Vagina (tissue), 2 donors: Measurements from ENCODE around the gene ZMYM2. TPM values are rescaled to one million over a fixed set of nuclear protein-coding genes. Genes with fewer than 3 reads are reported as not detected.

Experiments
- DNase-seq, 2 donors: peaks; one replicate each; pipeline ENCODE4 v3.0.0-alpha.2; 2017; ENCODE audit errors: extremely low spot score in 2 of 2
- H3K27ac ChIP-seq: fragments of 200-600 bp; sonication (generic); one replicate; pipeline ENCODE4 v1.5.1; 2019
- H3K27me3 ChIP-seq: fragments of 200-600 bp; sonication (generic); one replicate; pipeline ENCODE4 v1.5.1; 2019
- H3K36me3 ChIP-seq, 2 donors: fragments of 200-600 bp; sonication (generic); one replicate each; pipeline ENCODE4 v1.5.1; 2017 to 2019
- H3K4me1 ChIP-seq: fragments of 200-600 bp; sonication (generic); one replicate; pipeline ENCODE4 v1.5.1; 2019
- H3K4me3 ChIP-seq, 2 donors: fragments of 200-600 bp; sonication (generic); 1 replicate in 1 of 2; 2 replicates in 1 of 2; pipeline ENCODE4 v1.5.1; 2016 to 2019
- H3K9me3 ChIP-seq: fragments of 200-600 bp; sonication (generic); one replicate; pipeline ENCODE4 v1.5.1; 2019
- CTCF ChIP-seq, 3 experiments: fragments of 450-650 bp in 2 of 3; fragments of 200-600 bp in 1 of 3; sonication (generic) in 1 of 3; IDR thresholded peaks; one replicate each; pipeline ENCODE4 v1.5.1; 2017 to 2019; ENCODE audit warnings: antibody characterized with exemption in 3 of 3, mild to moderate bottlenecking in 2 of 3, moderate library complexity in 2 of 3
- POLR2A ChIP-seq, 2 donors: fragments of 450-650 bp; IDR thresholded peaks; one replicate each; pipeline ENCODE4 v1.6.1; 2017; ENCODE audit warnings: antibody characterized with exemption in 2 of 2, mild to moderate bottlenecking in 2 of 2, moderate library complexity in 2 of 2
- POLR2AphosphoS5 ChIP-seq, 2 donors: sonication (generic); formaldehyde crosslinking; IDR thresholded peaks; one replicate each; pipeline ENCODE4 v1.9.0; 2017; ENCODE audit warnings: antibody characterized with exemption in 2 of 2, mild to moderate bottlenecking in 2 of 2, low read depth in 1 of 2; ENCODE audit not compliant: insufficient read depth in 1 of 2
- intact Hi-C: fragments of 100-400 bp; cut with DNase I; formaldehyde crosslinking; loops from one replicate; pipeline ENCODE4 v1.15.1; 2023
- total RNA-seq: library from RNA; depleted of rRNA; stranded (reverse); fragments of >200 nt; gene quantifications from one replicate; pipeline ENCODE4 v1.2.3, GENCODE V29; 2016

The ZMYM2 gene
- total RNA-seq, 1 donor from 2014 or later, result 80.8 TPM

GRCh38 chr13:20051366-20051765, 92.8 kb downstream of the ZMYM2 start:
- TF ChIP-seq CTCF (IDR thresholded peaks at IDR 0.05), result no peak
- no peak for TF ChIP-seq POLR2A (IDR thresholded peaks at IDR 0.05)
- TF ChIP-seq POLR2AphosphoS5 (IDR thresholded peaks at IDR 0.05; ENCODE audit: insufficient read depth in 1 of 2, low read depth in 1 of 2), result no peak
- Histone ChIP-seq H3K36me3 (peaks cover 0 to 5% of the 10 kb centered on the region in 2 donors), H3K27me3 (no peaks in the 10 kb centered on the region), H3K27ac (no peak overlapping the region), H3K9me3 (no peaks in the 10 kb centered on the region), H3K4me3 (no peak overlapping the region), H3K4me1 (no peaks in the 10 kb centered on the region)
- no peak for DNase-seq
- intact Hi-C loops, result no loop called here

DNA sequence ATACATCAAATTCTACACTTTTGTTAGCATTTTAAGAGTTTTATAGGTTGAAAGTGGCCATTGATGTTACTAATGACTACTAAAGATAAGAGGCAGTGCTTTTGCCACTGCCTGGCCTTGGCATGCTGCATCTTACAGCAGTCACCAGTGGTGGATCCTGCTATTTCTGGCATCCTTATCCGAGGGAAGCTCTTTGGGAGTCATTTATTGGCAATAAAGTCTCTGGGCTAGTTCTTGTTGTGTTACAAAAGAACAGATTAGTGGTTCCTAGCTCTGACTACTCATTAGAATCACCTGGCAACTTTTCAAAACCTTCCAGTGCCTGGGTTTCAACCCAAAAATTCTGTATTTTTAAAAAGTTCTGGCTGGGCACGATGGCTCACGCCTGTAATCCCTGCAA, 94.5 kb downstream of the ZMYM2 start:
- no peaks in the 10 kb centered on the region for H3K9me3 ChIP-seq
- no peak overlapping the region for H3K4me3 ChIP-seq
- no peaks in the 10 kb centered on the region for H3K4me1 ChIP-seq
- TF ChIP-seq POLR2AphosphoS5 (IDR thresholded peaks at IDR 0.05; ENCODE audit: insufficient read depth in 1 of 2, low read depth in 1 of 2) (no peak), POLR2A (IDR thresholded peaks at IDR 0.05) (no peak), CTCF (IDR thresholded peaks at IDR 0.05) (no peak)
- H3K36me3 ChIP-seq, result peaks cover 0 to 5% of the 10 kb centered on the region in 2 donors
- intact Hi-C loops, result no loop called here
- no peaks in the 10 kb centered on the region for H3K27me3 ChIP-seq
- DNase-seq, result no peak
- H3K27ac ChIP-seq, result no peak overlapping the region

GRCh38 chr13:20053891-20054290, 95.4 kb downstream of the ZMYM2 start:
- Histone ChIP-seq H3K27me3 (no peaks in the 10 kb centered on the region), H3K4me1 (no peaks in the 10 kb centered on the region), H3K36me3 (peaks cover 0 to 11% of the 10 kb centered on the region in 2 donors), H3K4me3 (no peak overlapping the region), H3K9me3 (no peaks in the 10 kb centered on the region), H3K27ac (no peak overlapping the region)
- no peak for DNase-seq
- TF ChIP-seq CTCF (IDR thresholded peaks at IDR 0.05) (no peak), POLR2A (IDR thresholded peaks at IDR 0.05) (no peak), POLR2AphosphoS5 (IDR thresholded peaks at IDR 0.05; ENCODE audit: insufficient read depth in 1 of 2, low read depth in 1 of 2) (no peak)
- intact Hi-C loops, result no loop called here

DNA sequence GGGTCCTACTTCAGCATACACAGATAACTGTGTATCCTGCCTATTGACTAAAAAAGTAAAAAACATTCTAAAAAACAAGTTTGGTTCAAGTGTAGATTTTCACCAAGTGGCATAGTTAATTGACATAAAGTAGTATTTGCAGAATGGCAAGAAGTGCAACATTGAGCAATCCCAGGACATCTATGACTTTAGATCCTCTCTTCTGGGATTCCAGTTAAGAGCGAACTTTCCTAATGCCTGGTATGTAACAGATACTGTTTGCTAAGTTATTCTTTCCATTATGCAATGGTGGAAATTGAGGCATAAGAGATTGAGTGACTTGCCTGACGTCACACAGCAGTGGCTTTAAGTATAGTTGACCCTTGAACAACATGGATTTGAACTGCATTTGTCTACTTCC, 96.1 kb downstream of the ZMYM2 start:
- DNase-seq, result no peak
- Histone ChIP-seq H3K4me1 (no peaks in the 10 kb centered on the region), H3K27me3 (no peaks in the 10 kb centered on the region), H3K36me3 (peaks cover 0 to 18% of the 10 kb centered on the region in 2 donors), H3K27ac (no peak overlapping the region), H3K9me3 (no peaks in the 10 kb centered on the region), H3K4me3 (no peak overlapping the region)
- intact Hi-C loops, result no loop called here
- no peak for TF ChIP-seq POLR2AphosphoS5 (IDR thresholded peaks at IDR 0.05; ENCODE audit: insufficient read depth in 1 of 2, low read depth in 1 of 2)
- TF ChIP-seq CTCF (IDR thresholded peaks at IDR 0.05), result no peak
- no peak for TF ChIP-seq POLR2A (IDR thresholded peaks at IDR 0.05)

DNA sequence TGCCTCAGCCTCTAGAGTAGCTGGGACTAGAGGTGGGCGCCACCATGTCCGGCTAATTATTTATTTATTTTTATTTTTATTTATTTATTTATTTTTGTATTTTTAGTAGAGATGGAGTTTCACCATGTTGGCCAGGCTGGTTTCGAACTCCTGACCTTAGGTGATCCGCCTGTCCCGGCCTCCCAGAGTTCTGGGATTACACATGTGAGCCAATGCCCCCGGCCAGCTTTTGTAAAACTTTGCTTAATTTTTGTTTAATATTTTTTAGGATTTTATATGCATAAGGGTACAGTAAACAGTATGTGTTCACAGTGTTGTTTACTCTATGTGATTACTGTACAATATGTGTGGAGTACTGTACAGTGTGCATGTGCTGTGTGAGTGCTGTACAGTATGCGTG, 98.7 kb downstream of the ZMYM2 start:
- no peak overlapping the region for H3K27ac ChIP-seq
- H3K9me3 ChIP-seq, result no peaks in the 10 kb centered on the region
- H3K36me3 ChIP-seq, result peaks cover 0 to 41% of the 10 kb centered on the region in 2 donors
- no peak overlapping the region for H3K4me3 ChIP-seq
- no peaks in the 10 kb centered on the region for H3K27me3 ChIP-seq
- H3K4me1 ChIP-seq, result no peaks in the 10 kb centered on the region
- DNase-seq, result no peak
- TF ChIP-seq POLR2AphosphoS5 (IDR thresholded peaks at IDR 0.05; ENCODE audit: insufficient read depth in 1 of 2, low read depth in 1 of 2), result no peak
- TF ChIP-seq CTCF (IDR thresholded peaks at IDR 0.05), result no peak
- TF ChIP-seq POLR2A (IDR thresholded peaks at IDR 0.05), result no peak
- intact Hi-C loops, result no loop called here
